HG03159 (cell line): ENCODE measurements around the gene ATP10A.
A peak's percentile ranks its signal among the peaks of the same experiment; 100 is the strongest.
"Not testable (repeated sequence)": the region's sequence is repeated elsewhere in the genome, so short reads cannot be mapped to it uniquely, and the experiment has no call there.

Experiments
- ATAC-seq: cut with Tn5 transposase; IDR thresholded peaks from one replicate; pipeline ENCODE4 v1.9.1; 2021; ENCODE audit warnings: mild to moderate bottlenecking, moderate library complexity; ENCODE audit not compliant: unreplicated experiment

ATP10A gene

DNA sequence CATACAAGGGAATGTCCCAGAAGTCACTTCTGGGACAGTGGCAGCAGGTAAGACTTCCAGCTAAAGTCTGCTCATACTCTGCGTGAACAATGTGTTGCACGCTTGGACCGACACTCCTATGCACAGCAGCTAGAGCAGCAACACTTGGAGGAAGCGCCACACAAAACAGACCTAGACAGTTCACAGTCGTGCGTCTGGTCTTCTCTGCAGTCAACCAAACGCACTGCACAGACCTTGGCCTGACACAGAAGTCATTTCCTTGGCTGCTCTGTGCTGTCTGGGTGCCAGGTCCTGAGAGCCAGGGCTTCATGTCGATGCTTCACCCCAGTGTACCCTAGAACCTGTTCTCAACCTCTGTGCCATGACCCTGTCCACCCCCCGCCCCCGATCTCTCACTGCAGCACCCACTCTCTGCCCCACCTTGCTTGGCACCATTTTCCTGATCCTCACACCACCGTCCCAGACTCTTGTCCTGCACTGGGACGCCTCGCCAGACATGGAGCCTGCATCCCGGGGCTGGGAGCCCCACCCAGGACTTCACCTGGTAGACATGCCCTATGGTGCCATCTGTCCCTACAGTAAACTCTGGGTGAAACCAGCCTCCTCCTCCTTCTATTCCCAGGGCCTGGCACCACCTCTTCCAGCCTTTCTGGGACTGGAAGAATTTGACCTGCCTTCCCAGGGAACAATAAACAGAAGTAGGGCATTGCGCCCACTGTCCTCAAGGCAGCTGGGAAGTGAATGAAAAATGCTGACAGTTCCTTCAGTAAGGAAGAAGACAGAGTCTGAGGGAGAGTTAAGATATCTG lies 3.1 kb downstream of the ATP10A start:
- ATAC-seq: no peak

DNA sequence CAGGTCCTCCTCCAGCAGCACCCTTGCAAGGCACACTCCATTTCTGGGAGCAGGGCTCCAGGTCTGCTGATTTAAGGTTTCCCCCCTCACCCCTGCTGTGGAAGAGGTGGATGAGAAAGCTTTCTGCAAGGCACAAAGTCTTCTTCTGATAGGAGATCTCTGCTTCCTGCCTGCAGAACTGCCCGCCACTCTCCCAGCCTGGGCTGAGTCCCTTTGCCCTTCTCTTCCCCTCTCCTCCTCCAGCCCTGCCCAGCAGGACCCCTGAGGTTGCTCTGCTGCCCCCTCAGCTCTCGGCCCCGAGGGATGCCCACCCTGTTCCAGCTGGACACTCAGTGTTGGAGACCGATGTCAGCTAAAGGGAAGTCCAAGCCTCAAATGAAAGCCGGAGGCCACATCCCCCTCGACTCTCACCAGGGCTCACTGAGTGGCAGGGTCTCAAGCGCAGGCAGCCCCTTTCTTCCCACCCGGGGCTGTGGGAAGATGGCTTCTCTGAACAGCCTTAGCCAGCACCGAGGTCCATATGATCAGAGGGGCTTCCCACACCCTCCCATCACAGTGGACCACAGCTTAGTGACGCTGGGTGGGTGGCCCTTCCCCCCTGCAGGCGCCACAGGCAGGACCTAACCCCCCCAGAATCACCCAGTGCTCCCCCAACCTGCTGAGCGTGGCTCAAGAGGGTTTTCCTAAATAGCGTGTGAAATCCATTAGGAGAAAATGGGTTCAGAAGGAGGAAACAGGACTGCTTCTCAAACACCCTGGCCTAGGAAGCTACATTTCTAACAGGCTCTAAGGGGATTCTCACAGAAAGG lies 4.0 kb downstream of the ATP10A start:
- ATAC-seq: no peak

DNA sequence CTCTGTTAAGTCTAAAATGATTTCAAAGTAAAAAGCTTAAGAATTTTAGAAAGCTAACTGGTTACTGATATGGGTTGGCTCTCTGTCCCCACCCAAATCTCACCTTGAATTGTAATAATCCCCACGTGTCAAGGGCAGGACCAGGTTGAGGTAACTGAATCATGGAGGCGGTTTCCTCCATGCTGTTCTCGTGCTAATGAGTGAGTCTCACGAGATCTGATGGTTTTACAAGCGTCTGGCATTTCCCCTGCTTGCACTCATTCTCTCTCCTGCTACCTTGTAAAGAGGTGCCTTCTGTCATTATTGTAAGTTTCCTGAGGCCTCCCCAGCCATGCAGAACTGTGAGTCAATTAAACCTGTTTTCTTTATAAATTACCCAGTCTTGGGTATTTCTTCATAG lies 7.1 kb downstream of the ATP10A start:
- not testable (repeated sequence) for ATAC-seq

DNA sequence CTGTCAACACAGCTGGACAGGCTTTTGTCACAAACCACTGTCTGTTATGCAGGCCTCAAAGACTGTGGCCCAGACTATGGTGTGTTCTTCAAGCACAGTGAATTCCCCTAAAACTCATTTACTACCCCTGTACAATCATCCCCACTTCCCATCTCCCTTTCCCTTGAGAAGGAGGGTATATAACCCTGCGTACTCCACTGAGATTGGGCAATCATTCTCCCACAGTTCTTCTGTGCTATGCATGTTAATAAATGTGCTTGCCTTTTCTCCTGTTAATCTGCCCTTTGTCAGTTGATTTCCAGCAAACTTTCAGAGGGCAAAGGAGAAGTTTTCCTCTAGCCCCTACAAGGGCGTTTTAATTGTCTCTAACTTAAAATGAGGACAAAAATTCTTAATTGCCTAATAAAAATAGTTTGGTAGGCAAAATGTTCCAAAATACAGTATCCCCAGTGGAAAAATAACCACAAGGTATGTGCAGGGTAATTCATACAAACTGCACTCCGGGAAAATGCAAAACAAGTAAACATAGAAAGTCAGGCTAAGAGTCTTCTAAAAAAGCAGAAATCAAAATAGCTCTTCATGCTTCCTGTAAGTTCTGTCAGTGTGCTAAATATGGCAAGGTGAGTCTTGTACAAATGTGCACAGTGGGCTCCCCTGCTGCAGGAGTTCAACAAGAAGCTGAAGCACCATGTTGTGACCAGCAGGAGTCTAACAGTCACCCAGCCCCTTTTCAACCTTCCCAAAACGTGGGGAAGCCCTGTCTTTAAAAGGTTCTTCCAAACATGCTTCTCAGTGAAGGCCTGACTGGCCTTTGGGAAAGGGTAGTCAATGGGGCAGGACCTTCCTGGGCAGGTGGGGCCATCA lies 10.2 kb downstream of the ATP10A start:
- ATAC-seq: no peak

- no peak for ATAC-seq
Observed at GRCh38 chr15:25852027-25852426, 11.1 kb downstream of the ATP10A start.

GRCh38 chr15:25850154-25851111 lies 12.7 kb downstream of the ATP10A start:
- peak; percentile 74 for ATAC-seq

GRCh38 chr15:25849157-25849921 lies 13.8 kb downstream of the ATP10A start:
- no peak for ATAC-seq

DNA sequence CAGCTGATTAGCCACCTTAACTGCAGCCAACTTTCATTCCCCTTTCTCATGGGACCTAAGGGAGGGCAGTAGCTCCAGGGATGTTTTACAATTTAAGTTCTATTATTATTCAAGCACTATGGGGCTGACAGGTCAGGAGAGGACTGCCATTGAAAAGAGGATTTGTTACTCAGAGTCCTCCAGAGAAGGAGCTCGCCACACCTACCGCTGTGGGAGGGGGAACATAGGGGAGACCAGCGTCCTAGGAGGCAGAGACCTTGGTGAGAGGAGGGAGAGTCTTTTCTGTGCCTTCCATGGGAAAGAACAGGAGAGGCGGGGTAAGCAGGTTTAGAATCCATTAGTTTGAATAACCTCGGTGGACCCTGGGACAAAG lies 14.4 kb downstream of the ATP10A start:
- ATAC-seq: no peak

DNA sequence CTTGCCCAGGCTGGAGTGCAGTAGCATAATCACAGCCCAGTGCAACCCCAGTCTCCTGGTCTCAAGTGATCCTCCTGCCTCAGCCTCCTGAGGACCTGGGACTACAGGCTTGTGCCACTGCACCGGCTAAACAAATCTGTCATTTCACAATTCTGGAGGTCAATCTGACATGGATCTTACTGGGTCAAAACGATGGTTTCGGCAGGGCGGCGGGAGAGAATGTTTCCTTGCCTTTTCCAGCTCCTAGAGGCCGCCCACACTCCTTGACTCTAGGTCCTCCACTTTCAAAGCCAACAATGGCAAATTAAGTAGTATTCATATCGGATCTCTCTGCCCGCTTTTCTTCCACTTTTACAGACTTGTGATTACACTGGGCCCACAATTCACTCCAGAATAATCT lies 14.8 kb downstream of the ATP10A start:
- no peak for ATAC-seq

DNA sequence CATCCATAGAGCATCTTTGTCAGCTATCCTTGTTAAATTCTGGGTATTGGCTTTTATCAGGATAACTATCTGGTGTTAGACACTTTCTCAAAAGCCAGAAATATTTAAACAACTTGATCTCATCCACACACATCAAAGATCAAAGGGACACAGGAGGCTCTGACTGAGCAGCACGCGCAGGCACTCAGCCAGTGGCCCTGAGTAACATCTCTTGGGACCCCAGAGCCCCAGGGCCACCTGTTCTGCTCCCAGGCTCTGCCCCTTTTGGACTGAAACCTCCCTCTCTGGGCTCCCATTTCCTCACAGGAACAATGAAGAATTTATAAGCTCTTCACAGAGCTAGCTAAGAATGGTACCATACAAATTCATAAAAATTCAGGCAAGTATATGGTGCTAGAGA lies 16.1 kb downstream of the ATP10A start:
- ATAC-seq: no peak

GRCh38 chr15:25846377-25846776 lies 16.8 kb downstream of the ATP10A start:
- no peak for ATAC-seq

GRCh38 chr15:25844981-25845680 lies 18.0 kb downstream of the ATP10A start:
- no peak for ATAC-seq

GRCh38 chr15:25844542-25844941 lies 18.6 kb downstream of the ATP10A start:
- no peak for ATAC-seq

DNA sequence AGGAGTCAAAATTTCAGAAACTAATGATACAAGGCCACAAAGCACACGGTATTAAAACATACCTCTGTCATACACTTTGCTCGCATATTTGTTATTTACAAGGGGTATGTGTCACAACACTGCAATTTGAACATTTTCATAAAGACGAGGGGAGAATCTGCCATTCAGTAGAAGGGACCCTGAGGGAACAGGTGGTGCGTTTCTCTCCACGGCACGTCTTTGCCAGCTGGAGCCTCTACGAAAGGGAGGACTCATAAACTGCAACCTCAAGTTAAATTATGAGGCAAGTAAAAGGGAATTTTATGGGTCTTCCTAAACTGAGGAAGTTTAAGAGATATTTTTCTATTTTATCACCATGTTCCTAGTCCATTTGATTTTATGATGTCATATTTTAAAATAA lies 19.1 kb downstream of the ATP10A start:
- ATAC-seq: no peak

- ATAC-seq: no peak
Observed at GRCh38 chr15:25839638-25840156, 23.4 kb downstream of the ATP10A start.

GRCh38 chr15:25838871-25839195 lies 24.3 kb downstream of the ATP10A start:
- ATAC-seq: no peak

GRCh38 chr15:25838191-25838870 lies 24.8 kb downstream of the ATP10A start:
- ATAC-seq: no peak

- no peak for ATAC-seq
Observed at GRCh38 chr15:25832158-25832557, 31.0 kb downstream of the ATP10A start.
